GM18951 (cell line): ENCODE data around the gene TRPV3.

ENCODE experiments used
- POLR2A ChIP-seq: IDR thresholded peaks from 4 replicates; pipeline ENCODE4 v1.6.1; 2011; ENCODE audit warnings: mild to moderate bottlenecking; ENCODE audit not compliant: insufficient read length, insufficient read depth; ENCODE audit errors: extremely low read depth
- in situ Hi-C: fragments of 300-500 bp; cut with MboI; formaldehyde crosslinking; loops from one replicate; pipeline ENCODE4 v1.12.0; 2022; ENCODE audit warnings: low sequenced_read_pairs, mixed read lengths, inconsistent platforms; ENCODE audit not compliant: unreplicated experiment

TRPV3 gene

GRCh38 chr17:3549610-3550162, 7.9 kb downstream of the TRPV3 start:
- in situ Hi-C loops, result loop anchor here (10.0 kb wide), 1 partner anchor 425 kb away; no protein-coding TSS in a partner anchor
- no peak for TF ChIP-seq POLR2A

DNA sequence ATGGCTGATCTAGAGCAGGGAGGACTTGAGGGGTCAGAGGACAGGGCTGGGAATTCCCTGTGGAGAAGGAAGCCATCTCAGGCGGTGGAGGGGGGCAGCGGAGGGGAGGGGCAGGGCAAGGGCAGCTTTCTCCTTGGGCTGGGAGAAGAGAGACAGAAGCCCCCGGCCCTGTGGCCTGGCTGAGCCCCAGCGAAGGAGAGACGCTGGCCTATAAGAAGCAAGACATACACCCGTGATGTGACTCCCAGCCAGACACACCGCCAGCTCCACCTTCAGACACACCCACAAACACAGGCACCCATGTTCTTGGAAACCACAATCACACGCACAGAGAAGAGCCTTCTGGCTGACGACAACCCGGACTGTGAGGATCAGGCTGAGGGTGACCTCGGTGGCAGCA, 10.0 kb downstream of the TRPV3 start:
- TF ChIP-seq POLR2A, result no peak
- in situ Hi-C loops, result no loop called here

DNA sequence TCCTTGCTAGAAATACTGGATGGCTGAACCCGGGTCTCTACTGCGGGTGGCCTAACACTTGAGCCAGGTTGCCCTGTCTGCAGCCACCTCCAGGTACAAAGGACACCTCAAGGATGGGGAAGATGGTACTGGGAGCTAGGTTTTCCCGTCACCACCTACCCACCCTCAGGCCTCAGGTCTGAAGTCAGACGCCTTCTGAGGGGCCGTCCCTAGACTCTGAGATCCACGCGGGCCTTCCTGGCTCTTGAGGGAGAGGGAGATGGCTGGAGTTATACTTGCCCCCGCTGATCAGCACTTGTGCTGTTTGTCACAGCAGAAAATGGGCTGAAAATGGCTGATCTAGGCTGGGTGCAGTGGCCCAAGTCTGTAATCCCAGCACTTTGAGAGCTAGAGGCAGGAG, 10.6 kb downstream of the TRPV3 start:
- TF ChIP-seq POLR2A, result no peak
- in situ Hi-C loops, result no loop called here

GRCh38 chr17:3546521-3546920, 11.1 kb downstream of the TRPV3 start:
- TF ChIP-seq POLR2A, result no peak
- in situ Hi-C loops, result no loop called here

DNA sequence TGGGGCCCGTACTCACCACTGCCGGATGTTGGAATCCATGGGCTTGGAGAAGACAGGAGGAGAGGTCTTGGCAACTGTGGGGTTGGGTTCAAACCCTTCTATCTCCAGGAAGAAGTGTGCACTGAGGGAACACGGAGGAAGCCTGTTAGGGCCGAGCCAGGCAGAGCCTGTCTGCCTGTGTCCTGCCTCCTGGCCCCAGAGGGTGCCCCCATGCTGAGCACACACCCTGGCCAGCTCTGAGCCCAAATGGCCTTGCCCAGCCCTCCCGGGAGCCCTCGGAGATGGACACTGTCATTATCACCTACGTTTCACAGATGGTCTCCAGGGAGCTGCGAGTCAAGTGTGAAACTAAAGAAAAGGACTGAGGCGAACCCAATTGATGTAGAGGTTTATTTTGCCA, 12.5 kb downstream of the TRPV3 start:
- in situ Hi-C loops, result no loop called here
- no peak for TF ChIP-seq POLR2A

- in situ Hi-C loops, result no loop called here
- TF ChIP-seq POLR2A, result no peak
Measured at GRCh38 chr17:3544365-3544764, 13.2 kb downstream of the TRPV3 start.

DNA sequence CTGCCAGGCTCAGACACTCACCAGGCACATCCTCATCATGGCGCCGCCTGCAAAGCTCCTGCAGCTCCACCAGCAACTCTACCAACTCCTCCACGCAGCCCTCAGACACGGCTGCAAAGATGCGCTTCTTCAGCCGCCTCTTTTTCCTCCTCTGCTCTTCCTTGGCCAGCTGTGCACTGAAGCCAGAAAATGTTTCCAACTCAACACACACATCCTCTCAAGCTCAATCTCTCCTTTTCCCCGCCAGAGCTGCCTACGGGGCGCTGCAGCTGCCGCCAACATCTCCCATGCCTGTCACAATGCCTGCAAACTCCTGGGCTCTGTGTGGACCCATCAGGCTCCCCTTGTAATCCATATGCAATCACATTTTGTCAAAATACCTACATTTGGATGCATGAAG, 14.2 kb downstream of the TRPV3 start:
- TF ChIP-seq POLR2A, result no peak
- in situ Hi-C loops, result no loop called here

GRCh38 chr17:3542410-3543088, 15.1 kb downstream of the TRPV3 start:
- in situ Hi-C loops, result no loop called here
- TF ChIP-seq POLR2A, result no peak

DNA sequence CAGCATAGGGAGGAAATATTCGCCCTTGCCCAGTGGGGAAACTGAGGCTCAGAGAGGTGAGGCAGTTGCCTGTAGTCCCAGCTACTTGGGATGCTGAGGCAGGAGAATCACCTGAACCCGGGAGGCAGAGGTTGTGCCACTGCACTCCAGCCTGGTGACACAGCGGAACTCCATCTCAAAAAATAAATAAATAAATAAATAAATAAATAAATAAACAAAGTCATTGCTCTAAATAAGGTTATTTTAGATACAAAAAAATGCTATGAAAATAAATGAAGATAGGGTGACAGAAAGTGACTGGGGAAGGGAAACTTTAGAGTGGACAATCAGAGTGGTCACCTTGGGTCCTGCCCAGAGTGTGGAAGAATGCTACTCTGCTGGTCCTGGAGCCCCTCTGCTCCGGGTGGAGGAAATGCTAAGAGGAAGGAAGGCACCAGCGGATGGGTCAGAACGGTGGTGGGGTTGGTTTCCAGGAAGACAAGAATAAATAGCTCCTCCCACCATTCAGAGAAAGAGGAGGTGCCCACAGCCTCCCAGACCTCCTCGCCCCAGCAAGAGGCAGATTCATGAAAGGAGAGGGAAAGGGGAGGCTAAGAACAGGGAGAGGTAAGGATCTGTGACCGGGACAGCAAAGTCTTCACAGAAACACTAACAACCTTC, 17.6 kb downstream of the TRPV3 start:
- in situ Hi-C loops, result no loop called here
- TF ChIP-seq POLR2A, result no peak

DNA sequence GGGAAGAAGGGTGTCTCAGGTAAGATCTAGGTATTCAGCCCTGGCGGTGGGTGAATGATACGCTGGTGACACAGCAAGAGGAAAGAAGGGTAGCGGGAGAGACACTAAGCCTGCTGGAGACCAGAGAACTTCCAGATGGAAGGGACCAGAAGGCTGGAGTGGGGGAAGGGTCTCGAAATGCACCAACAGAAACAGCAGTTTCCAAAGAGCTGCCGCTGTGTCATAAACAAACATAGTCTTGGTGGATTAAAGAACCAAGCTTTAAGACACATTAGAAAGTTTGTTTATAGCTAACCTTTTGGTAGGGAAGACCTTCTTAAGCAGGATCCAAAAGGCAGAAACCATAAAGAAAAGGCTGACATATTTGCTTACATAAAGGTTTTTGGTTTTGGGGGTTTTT, 20.9 kb downstream of the TRPV3 start:
- TF ChIP-seq POLR2A, result no peak
- in situ Hi-C loops, result no loop called here

- no peak for TF ChIP-seq POLR2A
Measured at GRCh38 chr17:3535253-3535995, 22.2 kb downstream of the TRPV3 start.

DNA sequence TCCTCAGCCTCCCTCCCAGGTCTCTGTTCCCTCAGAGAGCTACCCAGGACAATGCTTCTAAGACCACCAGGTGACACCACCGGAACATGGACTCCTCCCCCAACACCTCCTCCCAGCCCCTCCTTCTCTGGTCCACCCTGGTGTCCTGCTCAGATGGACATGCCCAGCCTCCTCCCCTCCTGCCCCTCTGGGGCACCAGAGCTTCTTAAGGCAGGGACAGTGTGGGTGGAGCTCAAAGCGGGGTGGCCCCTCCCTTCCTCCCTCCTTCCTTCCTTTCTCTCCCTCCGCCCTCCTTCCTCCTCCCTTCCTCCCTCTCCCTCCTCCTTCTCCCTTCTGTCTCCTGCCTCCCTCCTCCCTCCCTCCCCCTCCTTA, 22.7 kb downstream of the TRPV3 start:
- TF ChIP-seq POLR2A, result no peak
- in situ Hi-C loops, result no loop called here

More at GRCh38 chr17:3535253-3535995, 22.2 kb downstream of the TRPV3 start:
- in situ Hi-C loops, result no loop called here

GRCh38 chr17:3533752-3534151, 23.9 kb downstream of the TRPV3 start:
- in situ Hi-C loops, result no loop called here
- no peak for TF ChIP-seq POLR2A

- in situ Hi-C loops, result no loop called here
- TF ChIP-seq POLR2A, result no peak
Measured at GRCh38 chr17:3532859-3533142, 24.8 kb downstream of the TRPV3 start.
